Hippocampal formation (tissue), 2 donors: ENCODE measurements around the gene BPIFB2.
"Not testable (repeated sequence)": the region's sequence is repeated elsewhere in the genome, so short reads cannot be mapped to it uniquely, and the experiment has no call there.

Experiments
- DNase-seq, 2 donors: peaks; one replicate each; lab custom pipeline; 2025; lab: John Stamatoyannopoulos, UW

The BPIFB2 gene

GRCh38 chr20:32970115-32970972 lies 37.2 kb upstream of the BPIFB2 start:
- DNase-seq, result no peak

GRCh38 chr20:32970973-32971300 lies 36.6 kb upstream of the BPIFB2 start:
- no peak for DNase-seq

- no peak for DNase-seq
Measured at GRCh38 chr20:32971703-32972161, 35.8 kb upstream of the BPIFB2 start.

- DNase-seq, result no peak
Measured at GRCh38 chr20:32972181-32973076, 35.1 kb upstream of the BPIFB2 start.

- no peak for DNase-seq
Measured at GRCh38 chr20:32973077-32973717, 34.3 kb upstream of the BPIFB2 start.

- not testable (repeated sequence) for DNase-seq
Measured at GRCh38 chr20:32974204-32975064, 33.1 kb upstream of the BPIFB2 start.

GRCh38 chr20:32975121-32975520 lies 32.4 kb upstream of the BPIFB2 start:
- not testable (repeated sequence) for DNase-seq

GRCh38 chr20:32975698-32976674 lies 31.5 kb upstream of the BPIFB2 start:
- no peak for DNase-seq

GRCh38 chr20:32976746-32977145 lies 30.8 kb upstream of the BPIFB2 start:
- DNase-seq, result no peak

- no peak for DNase-seq
Measured at GRCh38 chr20:32977281-32978008, 30.1 kb upstream of the BPIFB2 start.

- no peak for DNase-seq
Measured at GRCh38 chr20:32978009-32978335, 29.5 kb upstream of the BPIFB2 start.

GRCh38 chr20:32979201-32979998 lies 28.1 kb upstream of the BPIFB2 start:
- DNase-seq, result no peak

- peak; percentile 91 to 92 for DNase-seq
Measured at GRCh38 chr20:32980131-32980941, 27.2 kb upstream of the BPIFB2 start.

- no peak for DNase-seq
Measured at GRCh38 chr20:32980990-32981389, 26.5 kb upstream of the BPIFB2 start.

GRCh38 chr20:32982617-32983458 lies 24.7 kb upstream of the BPIFB2 start:
- peak in 1 of 2 donors; percentile 27 for DNase-seq

- no peak for DNase-seq
Measured at GRCh38 chr20:32983459-32984112, 23.9 kb upstream of the BPIFB2 start.
